Activated CD4-positive, alpha-beta T cell treated with anti-CD3 and anti-CD28 coated beads, Interleukin-2, amount 10 ng/mL, durations not matched to agents 7 days and 5 days (primary cell): Measurements from ENCODE around the gene FOXRED2. TPM values are rescaled to one million over a fixed set of nuclear protein-coding genes. Genes with fewer than 3 reads are reported as not detected.
A peak's percentile ranks its signal among the peaks of the same experiment; 100 is the strongest.
"Not testable (repeated sequence)": the region's sequence is repeated elsewhere in the genome, so short reads cannot be mapped to it uniquely, and the experiment has no call there.

ENCODE experiments used
- CTCF ChIA-PET: fragments of 350-600 bp; sonication (Branson Sonifier 250); formaldehyde crosslinking; loops from one replicate; lab custom pipeline; 2021; ENCODE audit warnings: antibody characterized with exemption; lab: Charles Lee
- POLR2A ChIA-PET: fragments of 350-600 bp; sonication (Branson Sonifier 250); formaldehyde crosslinking; loops from one replicate; lab custom pipeline; 2021; ENCODE audit warnings: antibody characterized with exemption; lab: Charles Lee
- DNase-seq: peaks from one replicate; pipeline ENCODE4 v3.0.0-alpha.2; 2020
- H3K27ac Mint-ChIP-seq: one replicate; pipeline ENCODE4 v1.8.0; 2021; ENCODE audit warnings: mild to moderate bottlenecking, moderate library complexity, mixed read lengths
- H3K27me3 Mint-ChIP-seq: one replicate; pipeline ENCODE4 v1.8.0; 2021; ENCODE audit warnings: mixed read lengths
- H3K36me3 Mint-ChIP-seq: one replicate; pipeline ENCODE4 v1.8.0; 2021; ENCODE audit warnings: low read depth, mixed read lengths
- H3K4me1 Mint-ChIP-seq: one replicate; pipeline ENCODE4 v1.8.0; 2021; ENCODE audit warnings: mixed read lengths
- H3K4me3 Mint-ChIP-seq: one replicate; pipeline ENCODE4 v1.8.0; 2021; ENCODE audit warnings: mild to moderate bottlenecking, moderate library complexity, mixed read lengths
- H3K9me3 Mint-ChIP-seq: one replicate; pipeline ENCODE4 v1.8.0; 2021; ENCODE audit warnings: mixed read lengths
- total RNA-seq, 2 experiments: library from RNA; stranded (reverse); gene quantifications; one replicate each; pipeline ENCODE4 v1.2.3, GENCODE V29; 2021

Gene FOXRED2
- total RNA-seq, 2 experiments from 2014 or later, result 14.3 to 17.1 TPM

DNA sequence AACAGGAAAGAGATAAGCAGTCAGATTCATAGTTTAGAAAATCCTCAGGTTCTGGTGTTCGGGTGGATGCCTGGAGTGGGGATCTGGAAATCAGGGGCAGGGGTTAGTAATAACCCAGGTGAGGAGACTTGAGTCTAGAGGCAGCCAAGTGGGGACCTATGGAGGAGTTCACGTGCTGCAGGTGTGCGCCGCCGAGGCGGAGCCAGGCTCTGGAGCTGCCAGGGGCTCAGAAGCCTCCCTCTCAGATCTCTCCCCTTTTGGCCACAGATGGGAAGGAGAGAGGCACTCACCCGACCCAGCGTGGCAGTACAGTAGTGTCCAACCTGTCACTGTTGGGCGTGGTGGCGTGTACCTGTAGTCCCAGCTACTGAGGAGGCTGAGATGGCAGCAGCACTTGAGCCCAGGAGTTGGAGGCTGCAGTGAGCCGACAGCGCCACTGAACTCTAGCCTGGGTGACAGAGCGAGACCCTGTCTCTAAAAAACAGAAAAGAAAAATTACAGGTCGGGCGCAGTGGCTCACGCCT is 52.9 kb downstream of the FOXRED2 start:
- no peaks in the 10 kb centered on the region for H3K36me3 Mint-ChIP-seq
- DNase-seq, result no peak
- ChIA-PET POLR2A (interaction anchor here (1.6 kb wide), 1 partner anchor 89 kb away, joined by 3 read pairs; no protein-coding TSS in a partner anchor), CTCF (interaction anchor here (1.5 to 2.1 kb wide), 3 partner anchors 19 to 66 kb away, joined by 4 to 5 read pairs (median 5); partner anchors contain the start of gene MYH9)
- peak overlapping the region; percentile 75 for H3K4me3 Mint-ChIP-seq
- no peaks in the 10 kb centered on the region for H3K9me3 Mint-ChIP-seq
- peaks cover 62% of the 10 kb centered on the region for H3K4me1 Mint-ChIP-seq
- H3K27ac Mint-ChIP-seq, result peak overlapping the region; percentile 90
- no peaks in the 10 kb centered on the region for H3K27me3 Mint-ChIP-seq

DNA sequence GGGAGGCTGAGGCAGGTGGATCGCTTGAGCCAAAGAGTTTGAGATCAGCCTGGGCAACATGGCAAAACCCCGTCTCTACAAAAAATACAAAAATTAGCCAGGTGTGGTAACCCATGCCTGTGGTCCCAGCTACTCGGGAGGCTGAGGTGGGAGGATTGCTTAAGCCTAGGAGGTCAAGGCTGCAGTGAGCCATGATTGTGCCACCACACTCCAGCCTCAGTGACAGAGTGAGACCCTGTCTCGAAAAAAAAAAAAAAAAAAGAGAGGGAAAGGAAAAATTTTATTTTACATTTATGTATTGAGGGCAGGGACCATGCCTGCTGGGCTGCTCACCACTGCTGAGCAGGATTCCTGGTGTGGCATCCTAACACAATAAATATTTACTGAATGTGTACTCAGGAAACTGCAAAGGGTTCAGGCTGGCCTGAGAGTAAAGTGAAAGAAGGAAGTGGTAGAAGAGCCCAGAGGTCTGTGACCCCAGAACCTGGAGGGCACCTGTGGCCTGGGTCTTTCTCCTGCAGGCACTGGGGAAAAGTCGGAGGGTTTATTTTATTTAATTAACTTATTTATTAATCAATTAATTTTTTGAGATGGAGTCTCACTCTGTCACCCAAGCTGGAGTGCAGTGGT is 53.7 kb downstream of the FOXRED2 start:
- H3K27ac Mint-ChIP-seq, result peak overlapping the region; percentile 94
- POLR2A ChIA-PET, H3K27me3 Mint-ChIP-seq, DNase-seq, H3K36me3 Mint-ChIP-seq, H3K9me3 Mint-ChIP-seq: not testable (repeated sequence)
- peak overlapping the region; percentile 75 for H3K4me3 Mint-ChIP-seq
- H3K4me1 Mint-ChIP-seq, result peaks cover 64% of the 10 kb centered on the region
- CTCF ChIA-PET, result interaction anchor here (0.7 to 1.5 kb wide), 3 partner anchors 15 to 441 kb away, joined by 3 to 5 read pairs (median 3); no protein-coding TSS in a partner anchor

GRCh38 chr22:36452250-36452977 is 54.4 kb downstream of the FOXRED2 start:
- DNase-seq, result peak; percentile 19
- ChIA-PET CTCF (interaction anchor here (0.7 to 1.5 kb wide), 7 partner anchors 12 to 747 kb away, joined by 3 to 5 read pairs (median 3); no protein-coding TSS in a partner anchor), POLR2A (interaction anchor here (0.7 to 1.0 kb wide), 2 partner anchors 75 to 121 kb away, joined by 4 to 5 read pairs; no protein-coding TSS in a partner anchor)
- Mint-ChIP-seq H3K27ac (peak overlapping the region; percentile 94), H3K4me3 (peak overlapping the region; percentile 52), H3K9me3 (no peaks in the 10 kb centered on the region), H3K36me3 (no peaks in the 10 kb centered on the region), H3K27me3 (no peaks in the 10 kb centered on the region), H3K4me1 (peaks cover 64% of the 10 kb centered on the region)

- Mint-ChIP-seq H3K27ac (peak overlapping the region; percentile 94), H3K4me1 (peaks cover 63% of the 10 kb centered on the region)
- POLR2A ChIA-PET, H3K4me3 Mint-ChIP-seq, H3K36me3 Mint-ChIP-seq, H3K9me3 Mint-ChIP-seq, H3K27me3 Mint-ChIP-seq, DNase-seq: not testable (repeated sequence)
- CTCF ChIA-PET, result interaction anchor here (1.2 to 2.2 kb wide), 4 partner anchors 11 to 29 kb away, joined by 3 to 7 read pairs (median 3); no protein-coding TSS in a partner anchor
Observed at GRCh38 chr22:36450923-36451322, 55.9 kb downstream of the FOXRED2 start.

GRCh38 chr22:36449596-36450175 is 57.2 kb downstream of the FOXRED2 start:
- Mint-ChIP-seq H3K4me1 (peaks cover 66% of the 10 kb centered on the region), H3K27me3 (no peaks in the 10 kb centered on the region), H3K4me3 (no peak overlapping the region), H3K9me3 (no peaks in the 10 kb centered on the region), H3K27ac (peak overlapping the region; percentile 25), H3K36me3 (no peaks in the 10 kb centered on the region)
- no peak for DNase-seq
- CTCF ChIA-PET, result interaction anchor here (2.2 kb wide), 1 partner anchor 21 kb away, joined by 7 read pairs; no protein-coding TSS in a partner anchor
- POLR2A ChIA-PET, result no interaction called here

DNA sequence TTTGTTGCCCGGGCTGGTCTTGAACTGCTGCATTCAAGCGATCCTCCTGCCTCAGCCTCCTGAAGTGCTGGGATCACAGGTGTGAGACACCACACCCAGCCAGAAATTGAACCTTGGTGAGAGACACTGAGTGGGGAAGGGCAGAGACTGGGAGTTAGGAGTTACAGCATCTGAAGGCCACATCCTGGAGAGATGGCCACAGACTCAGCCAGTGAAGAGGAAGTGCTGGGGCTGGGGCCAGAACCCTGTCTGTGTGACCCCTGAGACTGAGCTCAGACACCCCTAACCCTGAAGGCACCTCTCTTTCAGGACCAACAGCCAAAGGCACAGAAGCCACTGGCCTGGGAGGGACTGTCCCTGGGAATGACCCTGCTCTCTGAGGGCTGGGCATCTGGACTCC is 59.2 kb downstream of the FOXRED2 start:
- DNase-seq, result no peak
- no peak overlapping the region for H3K4me3 Mint-ChIP-seq

DNA sequence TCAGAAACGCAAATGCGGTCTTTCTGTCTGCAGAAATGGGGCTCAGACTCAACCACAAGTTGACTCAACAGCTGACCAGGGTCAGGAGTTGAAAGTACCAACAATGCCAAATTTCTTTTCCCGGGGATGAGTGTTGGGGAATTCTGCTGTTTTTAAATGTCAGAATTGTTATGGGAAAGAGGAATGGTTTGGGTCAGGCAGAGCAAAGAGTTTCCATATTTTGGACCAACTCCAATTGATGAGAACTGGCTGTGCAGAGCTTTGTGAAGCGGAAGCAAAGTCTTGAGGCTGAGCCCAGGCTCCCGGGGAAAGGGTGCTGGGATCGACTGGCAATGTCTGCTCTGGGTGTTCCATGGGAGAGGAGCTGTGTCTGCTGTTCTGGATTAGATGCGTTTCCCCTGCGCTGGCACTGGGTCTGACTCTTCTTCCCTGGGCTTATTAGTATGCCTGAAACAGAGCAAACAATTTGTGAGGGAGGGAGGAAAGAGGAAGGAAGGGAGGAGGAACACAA is 61.6 kb downstream of the FOXRED2 start:
- CTCF ChIA-PET, result interaction anchor here (1.3 to 2.6 kb wide), 2 partner anchors 10 to 12 kb away, joined by 3 to 7 read pairs; no protein-coding TSS in a partner anchor
- no peaks in the 10 kb centered on the region for H3K9me3 Mint-ChIP-seq
- no peaks in the 10 kb centered on the region for H3K27me3 Mint-ChIP-seq
- H3K36me3 Mint-ChIP-seq, result no peaks in the 10 kb centered on the region
- peak overlapping the region; percentile 46 for H3K27ac Mint-ChIP-seq
- H3K4me3 Mint-ChIP-seq, result no peak overlapping the region
- DNase-seq, result no peak
- POLR2A ChIA-PET, result no interaction called here
- H3K4me1 Mint-ChIP-seq, result peaks cover 47% of the 10 kb centered on the region

More for the DNA sequence above, 59.2 kb downstream of the FOXRED2 start:
- H3K36me3 Mint-ChIP-seq, result no peaks in the 10 kb centered on the region
- peak overlapping the region; percentile 54 for H3K27ac Mint-ChIP-seq
- H3K9me3 Mint-ChIP-seq, result no peaks in the 10 kb centered on the region
- CTCF ChIA-PET, result interaction anchor here (0.7 to 2.6 kb wide), 5 partner anchors 11 to 98 kb away, joined by 3 to 7 read pairs (median 3); partner anchors contain the start of gene MYH9
- H3K27me3 Mint-ChIP-seq, result no peaks in the 10 kb centered on the region
- H3K4me1 Mint-ChIP-seq, result peaks cover 63% of the 10 kb centered on the region
- POLR2A ChIA-PET, result no interaction called here

- Mint-ChIP-seq H3K27me3 (no peaks in the 10 kb centered on the region), H3K9me3 (no peaks in the 10 kb centered on the region), H3K4me1 (peaks cover 48% of the 10 kb centered on the region), H3K36me3 (no peaks in the 10 kb centered on the region), H3K4me3 (no peak overlapping the region), H3K27ac (peak overlapping the region; percentile 75)
- no peak for DNase-seq
- CTCF ChIA-PET, result interaction anchor here (0.8 to 2.4 kb wide), 3 partner anchors 27 to 204 kb away, joined by 3 to 6 read pairs (median 3); partner anchors contain the start of gene APOL2
- POLR2A ChIA-PET, result no interaction called here
Observed at GRCh38 chr22:36443198-36443770, 63.6 kb downstream of the FOXRED2 start.

DNA sequence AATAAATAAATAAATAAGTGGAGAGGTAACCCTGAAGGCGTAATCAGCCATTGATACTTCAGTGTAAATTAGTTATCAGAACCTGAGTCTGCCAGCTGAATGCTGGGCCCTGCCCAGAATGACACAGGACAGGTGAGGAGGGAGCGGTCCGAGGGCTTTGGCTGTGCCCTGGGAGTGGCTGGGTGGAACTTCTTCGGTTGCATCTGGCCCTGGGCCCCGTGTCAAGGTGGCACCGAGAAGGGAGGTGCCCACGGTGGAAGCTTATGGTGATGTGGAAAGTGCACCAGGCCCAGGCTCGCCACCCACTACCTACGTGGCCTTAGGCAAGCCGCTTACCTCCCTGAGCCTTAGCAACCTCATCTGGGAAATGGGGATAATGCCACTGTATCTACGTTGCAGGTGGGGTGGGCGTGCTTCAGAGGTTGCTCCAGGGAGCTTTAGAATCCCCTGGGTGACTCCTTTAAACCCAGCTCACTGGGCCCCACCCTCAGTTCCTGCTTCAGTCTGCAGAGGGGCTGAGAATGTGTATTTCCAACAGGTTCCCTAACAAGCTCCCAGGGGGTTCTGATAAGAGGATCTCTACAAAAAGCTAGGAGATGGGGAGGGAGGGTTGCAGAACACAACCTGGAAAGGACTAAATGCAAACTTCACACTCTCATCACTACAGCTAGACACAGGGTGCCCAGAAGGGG is 64.2 kb downstream of the FOXRED2 start:
- Mint-ChIP-seq H3K4me1 (peaks cover 45% of the 10 kb centered on the region), H3K27ac (no peak overlapping the region), H3K4me3 (no peak overlapping the region), H3K36me3 (no peaks in the 10 kb centered on the region), H3K27me3 (no peaks in the 10 kb centered on the region), H3K9me3 (no peaks in the 10 kb centered on the region)
- POLR2A ChIA-PET, result no interaction called here
- CTCF ChIA-PET, result interaction anchor here (0.8 to 2.4 kb wide), 3 partner anchors 27 to 203 kb away, joined by 3 to 6 read pairs (median 3); partner anchors contain the start of gene APOL2
- no peak for DNase-seq

GRCh38 chr22:36440429-36441002 is 66.3 kb downstream of the FOXRED2 start:
- ChIA-PET CTCF (interaction anchor here (0.6 to 1.1 kb wide), 5 partner anchors 8 to 526 kb away, joined by 3 read pairs; no protein-coding TSS in a partner anchor), POLR2A (interaction anchor here (0.7 kb wide), 1 partner anchor 101 kb away, joined by 3 read pairs; no protein-coding TSS in a partner anchor)
- H3K27ac Mint-ChIP-seq, result no peak overlapping the region
- H3K4me1 Mint-ChIP-seq, result peaks cover 45% of the 10 kb centered on the region
- H3K27me3 Mint-ChIP-seq, result no peaks in the 10 kb centered on the region
- H3K9me3 Mint-ChIP-seq, result no peaks in the 10 kb centered on the region
- H3K36me3 Mint-ChIP-seq, result no peaks in the 10 kb centered on the region
- no peak overlapping the region for H3K4me3 Mint-ChIP-seq
- DNase-seq, result no peak
